H1 (cell line): ENCODE data around the gene TSPAN2. TPM values are rescaled to one million over a fixed set of nuclear protein-coding genes. Genes with fewer than 3 reads are reported as not detected.

Source experiments
- CEBPB ChIP-seq: IDR thresholded peaks from 2 replicates; pipeline ENCODE4 v1.6.1; 2012; ENCODE audit warnings: low read depth, low read length
- CHD1 ChIP-seq: IDR thresholded peaks from 2 replicates; pipeline ENCODE4 v1.6.1; 2012; ENCODE audit warnings: low read depth, low read length, improper control_type of control experiment
- CTBP2 ChIP-seq: IDR thresholded peaks from 2 replicates; pipeline ENCODE4 v1.7.0; 2011; ENCODE audit warnings: borderline replicate concordance, mild to moderate bottlenecking, moderate library complexity, mixed read lengths, low read length; ENCODE audit not compliant: insufficient read depth, insufficient read length
- EGR1 ChIP-seq: IDR thresholded peaks from 2 replicates; pipeline ENCODE4 v1.6.1; 2011; ENCODE audit warnings: low read depth, low read length, borderline replicate concordance
- GABPA ChIP-seq: IDR thresholded peaks from 2 replicates; pipeline ENCODE4 v1.6.1; 2011; ENCODE audit warnings: mild to moderate bottlenecking, low read length, moderate library complexity, borderline replicate concordance; ENCODE audit not compliant: insufficient read depth
- HDAC2 ChIP-seq, 2 experiments: fragments of 300-600 bp in 1 of 2; sonication (generic) in 1 of 2; IDR thresholded peaks; 2 replicates each; pipeline ENCODE4 v1.6.1; 2011 to 2012; ENCODE audit warnings: low read depth in 2 of 2, low read length in 2 of 2, mild to moderate bottlenecking in 2 of 2, moderate library complexity in 2 of 2, borderline replicate concordance in 1 of 2, inconsistent platforms in 1 of 2
- RAD21 ChIP-seq, 2 experiments: IDR thresholded peaks in 1 of 2; conservative IDR thresholded peaks in 1 of 2; 2 replicates each; pipeline ENCODE4 v1.6.1; 2011; ENCODE audit warnings: low read depth in 2 of 2, low read length in 2 of 2, improper control_type of control experiment in 1 of 2, inconsistent platforms in 1 of 2, mild to moderate bottlenecking in 1 of 2, moderate library complexity in 1 of 2
- SIX5 ChIP-seq: IDR thresholded peaks from 2 replicates; pipeline ENCODE4 v1.6.1; 2011; ENCODE audit warnings: mild to moderate bottlenecking, low read depth, low read length
- SP1 ChIP-seq: IDR thresholded peaks from 2 replicates; pipeline ENCODE4 v1.6.1; 2011; ENCODE audit warnings: low read depth, low read length
- ZNF274 ChIP-seq: IDR thresholded peaks from 2 replicates; pipeline ENCODE4 v1.7.0; 2012; ENCODE audit warnings: low read length, borderline replicate concordance; ENCODE audit errors: extremely low read depth
- polyA plus RNA-seq, 7 experiments: library from polyadenylated mRNA; depleted of rRNA in 3 of 7; stranded (reverse) in 5 of 7; unstranded in 2 of 7; fragments of >200 nt in 5 of 7; fragments of 200-250 nt in 2 of 7; gene quantifications; 1 replicate in 5 of 7; 2 replicates in 1 of 7; 4 replicates in 1 of 7; pipeline versions ENCODE4 v1.2.1 to v1.2.3, GENCODE V29; 2011 to 2013; ENCODE audit warnings: missing spikeins in 2 of 7, mixed read lengths in 2 of 7
- total RNA-seq: library from RNA; stranded (reverse); fragmentation: NEBNext Ultra II Directional; extraction: Animal tissue kit (Norgen Biotek cat#: 25700); gene quantifications from 2 replicates; pipeline ENCODE4 v1.2.1, GENCODE V29; 2021

TSPAN2 gene
- total and polyA plus RNA-seq, 2 of the 8 experiments (the other 6 are each of a cell fraction or from before 2014, with no cell fraction given), result 7.4 to 14.2 TPM

- TF ChIP-seq ZNF274 (no peak), RAD21 (IDR thresholded peaks at IDR 0.05 in 1 of 2, conservative IDR thresholded peaks at IDR 0.05 in 1 of 2; ENCODE audit: low read depth in 2 of 2, low read length in 2 of 2) (no peak), SP1 (no peak), CTBP2 (no peak), SIX5 (no peak), GABPA (no peak), CHD1 (no peak), CEBPB (no peak), EGR1 (no peak), HDAC2 (IDR thresholded peaks at IDR 0.05; ENCODE audit: borderline replicate concordance in 1 of 2, low read depth in 2 of 2, low read length in 2 of 2) (no peak)
These were observed 19.5 kb downstream of the TSPAN2 start (continued) for GRCh38 chr1:115069659-115070308.
